OCI-LY7 (cell line): ENCODE results near the gene SLC2A10. TPM values are rescaled to one million over a fixed set of nuclear protein-coding genes. Genes with fewer than 3 reads are reported as not detected.

Source experiments
- BruUV-seq: library from RNA; stranded (reverse); fragments of 400-500 nt; replicated peaks from 2 replicates; lab custom pipeline; 2021; lab: Mats Ljungman, UMichigan
- CTCF ChIA-PET: fragments of 300-600 bp; sonication (Branson Sonifier 250); formaldehyde crosslinking; loops from one replicate; lab custom pipeline; 2022; ENCODE audit warnings: antibody characterized with exemption; ENCODE audit not compliant: unreplicated experiment; lab: Charles Lee
- POLR2A ChIA-PET: fragments of 300-600 bp; sonication (Branson Sonifier 250); formaldehyde crosslinking; loops from one replicate; lab custom pipeline; 2022; ENCODE audit warnings: antibody characterized with exemption; lab: Charles Lee
- DNase-seq: peaks from one replicate; pipeline ENCODE4 v3.0.0-alpha.2; 2015; ENCODE audit warnings: low spot score
- H2AFZ ChIP-seq: fragments of 200-600 bp; sonication (generic), shearing (Covaris generic); 2 replicates; pipeline ENCODE4 v1.6.1; 2014; ENCODE audit warnings: mild to moderate bottlenecking, antibody characterized with exemption, low read length, moderate library complexity
- H3K27ac ChIP-seq: fragments of 200-600 bp; sonication (generic); 2 replicates; pipeline ENCODE4 v1.5.1; 2014; ENCODE audit warnings: mixed run types, low read depth, mild to moderate bottlenecking, moderate library complexity, low read length, inconsistent platforms; ENCODE audit not compliant: poor library complexity, severe bottlenecking
- H3K36me3 ChIP-seq: fragments of 200-600 bp; sonication (generic); 2 replicates; pipeline ENCODE4 v1.6.1; 2014; ENCODE audit warnings: mild to moderate bottlenecking, antibody characterized with exemption, low read length, moderate library complexity, mixed read lengths; ENCODE audit not compliant: insufficient read depth
- H3K4me1 ChIP-seq: fragments of 200-600 bp; sonication (generic); 2 replicates; pipeline ENCODE4 v1.5.1; 2014; ENCODE audit warnings: mild to moderate bottlenecking, low read length; ENCODE audit not compliant: insufficient read depth, poor library complexity, severe bottlenecking
- H3K4me2 ChIP-seq: fragments of 200-600 bp; sonication (generic); 2 replicates; pipeline ENCODE4 v1.6.1; 2014; ENCODE audit warnings: mild to moderate bottlenecking, low read length
- H3K4me3 ChIP-seq: fragments of 200-600 bp; sonication (generic); 2 replicates; pipeline ENCODE4 v1.5.1; 2014; ENCODE audit warnings: mild to moderate bottlenecking, low read depth, low read length; ENCODE audit not compliant: poor library complexity, severe bottlenecking
- H3K79me2 ChIP-seq: fragments of 200-600 bp; sonication (generic); 2 replicates; pipeline ENCODE4 v1.6.1; 2016; ENCODE audit warnings: low read depth, mild to moderate bottlenecking, low read length, moderate library complexity, mixed read lengths; ENCODE audit not compliant: insufficient read depth
- H3K9me2 ChIP-seq: fragments of 200-600 bp; sonication (generic); 2 replicates; pipeline ENCODE4 v1.6.1; 2016; ENCODE audit warnings: mild to moderate bottlenecking, low read length, mixed read lengths; ENCODE audit not compliant: insufficient read depth
- H3K9me3 ChIP-seq: fragments of 200-600 bp; sonication (generic); 2 replicates; pipeline ENCODE4 v1.6.1; 2014; ENCODE audit warnings: mild to moderate bottlenecking, mixed run types, low read length, mixed read lengths
- H4K20me1 ChIP-seq: fragments of 200-600 bp; sonication (generic); 2 replicates; pipeline ENCODE4 v1.6.1; 2014; ENCODE audit warnings: mild to moderate bottlenecking, antibody characterized with exemption, low read length, moderate library complexity, mixed read lengths; ENCODE audit not compliant: insufficient read depth
- EZH2phosphoT487 ChIP-seq: fragments of 200-600 bp; sonication (generic); IDR thresholded peaks from 2 replicates; pipeline ENCODE4 v1.6.1; 2018; ENCODE audit warnings: low read depth, borderline replicate concordance, mild to moderate bottlenecking, mixed run types, antibody characterized with exemption, low read length, moderate library complexity, mixed read lengths
- intact Hi-C: fragments of 100-400 bp; cut with micrococcal nuclease; formaldehyde crosslinking; loops from one replicate; pipeline ENCODE4 v1.10.0; 2022; ENCODE audit not compliant: unreplicated experiment
- total RNA-seq, 2 experiments: library from RNA; depleted of rRNA in 1 of 2; stranded (reverse); fragments of >200 nt in 1 of 2; shearing (Covaris generic) in 1 of 2; gene quantifications; 2 replicates each; pipeline ENCODE4 v1.2.3, GENCODE V29; 2014 to 2022
- TF ChIP-seq, protein P1 (sequence below): fragments of 200-600 bp; sonication (generic); conservative IDR thresholded peaks from 2 replicates; pipeline ENCODE4 v1.5.1; 2014; ENCODE audit warnings: mild to moderate bottlenecking, antibody characterized with exemption, low read length, moderate library complexity, mixed read lengths

SLC2A10 gene
- total RNA-seq, 2 experiments from 2014 or later = not detected

DNA sequence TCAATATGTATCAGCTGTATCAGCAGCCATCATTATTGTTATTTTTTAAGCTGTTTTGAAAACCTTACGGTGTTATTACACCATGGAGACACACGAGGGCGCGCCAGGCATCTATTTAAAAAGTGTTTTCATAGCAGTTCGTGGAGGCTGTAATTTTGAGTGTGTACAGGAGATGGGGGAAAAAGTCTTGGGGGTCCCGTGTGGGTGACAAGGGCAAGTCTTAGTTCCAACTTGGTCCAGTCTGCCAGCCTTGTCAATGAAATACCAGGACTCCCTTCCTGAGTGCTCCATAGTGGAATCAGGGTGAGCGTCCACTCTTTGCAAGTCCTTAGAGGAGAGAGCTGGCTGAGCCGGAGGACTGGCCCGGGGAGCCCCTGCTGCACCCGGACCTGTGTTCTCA is 43.3 kb downstream of the SLC2A10 start:
- intact Hi-C loops = loop anchor here (5.0 kb wide), 1 partner anchor 630 kb away; no protein-coding TSS in a partner anchor
- BruUV-seq = no TSS peak
- DNase-seq = peak; percentile 75

DNA sequence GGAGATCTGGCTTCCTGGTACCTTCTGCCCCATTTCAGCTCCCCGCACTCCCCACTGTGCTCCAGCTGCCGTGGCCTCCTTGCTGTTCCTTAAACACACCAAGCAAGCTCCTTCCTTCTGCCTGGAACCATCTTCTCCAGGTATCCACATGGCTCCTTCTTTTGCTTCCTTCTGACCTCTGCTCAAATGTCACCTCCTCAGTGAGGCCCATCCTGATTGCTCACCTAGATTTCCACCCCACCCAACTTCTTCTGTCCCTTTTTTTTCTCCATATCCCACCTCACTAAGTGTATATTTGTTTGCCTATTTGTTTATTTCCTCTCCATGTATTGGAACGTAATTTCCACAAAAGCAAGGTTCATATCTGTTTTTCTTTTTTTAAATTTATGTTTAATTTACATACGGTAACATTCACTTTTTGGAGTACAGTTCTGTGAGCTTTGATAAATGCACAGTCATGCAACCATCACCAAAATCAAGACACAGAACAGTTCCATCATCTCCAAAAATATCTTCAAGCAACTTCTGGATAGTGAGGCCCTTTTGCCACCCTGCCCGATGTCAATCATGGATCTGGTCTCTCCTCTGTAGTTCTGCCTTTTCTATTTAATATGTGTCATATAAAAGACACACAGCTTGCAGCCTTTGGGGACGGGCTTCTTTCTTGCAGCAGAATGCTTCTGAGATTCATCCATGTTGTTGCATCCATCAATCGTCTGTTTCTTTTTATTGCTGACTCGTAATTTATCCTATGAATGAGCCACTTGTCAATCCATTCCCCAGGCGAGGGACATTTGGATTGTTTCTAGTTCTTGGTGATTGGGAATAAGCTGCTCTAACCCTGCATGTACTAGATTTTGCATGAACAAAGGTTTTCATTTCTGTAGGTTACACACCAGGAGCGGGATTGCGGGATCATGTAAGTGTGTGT is 46.3 kb downstream of the SLC2A10 start:
- H3K27ac ChIP-seq = no peak overlapping the region
- no peaks in the 10 kb centered on the region for H3K9me2 ChIP-seq
- H4K20me1 ChIP-seq = no peaks in the 10 kb centered on the region
- DNase-seq = no peak
- intact Hi-C loops = no loop called here
- TF ChIP-seq, protein P1, sequence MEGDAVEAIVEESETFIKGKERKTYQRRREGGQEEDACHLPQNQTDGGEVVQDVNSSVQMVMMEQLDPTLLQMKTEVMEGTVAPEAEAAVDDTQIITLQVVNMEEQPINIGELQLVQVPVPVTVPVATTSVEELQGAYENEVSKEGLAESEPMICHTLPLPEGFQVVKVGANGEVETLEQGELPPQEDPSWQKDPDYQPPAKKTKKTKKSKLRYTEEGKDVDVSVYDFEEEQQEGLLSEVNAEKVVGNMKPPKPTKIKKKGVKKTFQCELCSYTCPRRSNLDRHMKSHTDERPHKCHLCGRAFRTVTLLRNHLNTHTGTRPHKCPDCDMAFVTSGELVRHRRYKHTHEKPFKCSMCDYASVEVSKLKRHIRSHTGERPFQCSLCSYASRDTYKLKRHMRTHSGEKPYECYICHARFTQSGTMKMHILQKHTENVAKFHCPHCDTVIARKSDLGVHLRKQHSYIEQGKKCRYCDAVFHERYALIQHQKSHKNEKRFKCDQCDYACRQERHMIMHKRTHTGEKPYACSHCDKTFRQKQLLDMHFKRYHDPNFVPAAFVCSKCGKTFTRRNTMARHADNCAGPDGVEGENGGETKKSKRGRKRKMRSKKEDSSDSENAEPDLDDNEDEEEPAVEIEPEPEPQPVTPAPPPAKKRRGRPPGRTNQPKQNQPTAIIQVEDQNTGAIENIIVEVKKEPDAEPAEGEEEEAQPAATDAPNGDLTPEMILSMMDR = no peak
- no TSS peak for BruUV-seq
- no peak overlapping the region for H3K4me2 ChIP-seq
- H3K4me3 ChIP-seq = no peak overlapping the region
- peaks cover 35% of the 10 kb centered on the region for H3K4me1 ChIP-seq
- H3K36me3 ChIP-seq = no peaks in the 10 kb centered on the region
- CTCF ChIA-PET = no interaction called here
- H2AFZ ChIP-seq = no peak overlapping the region
- POLR2A ChIA-PET = interaction anchor here (0.6 kb wide), 1 partner anchor 1664 kb away, joined by 4 read pairs; no protein-coding TSS in a partner anchor
- no peaks in the 10 kb centered on the region for H3K9me3 ChIP-seq
- H3K79me2 ChIP-seq = no peaks in the 10 kb centered on the region

More for the DNA sequence above, 43.3 kb downstream of the SLC2A10 start:
- Histone ChIP-seq H3K36me3 (no peaks in the 10 kb centered on the region), H2AFZ (no peak overlapping the region), H3K4me1 (peaks cover 14% of the 10 kb centered on the region), H3K4me3 (no peak overlapping the region), H3K9me2 (no peaks in the 10 kb centered on the region), H3K4me2 (no peak overlapping the region), H3K27ac (no peak overlapping the region), H3K9me3 (no peaks in the 10 kb centered on the region), H4K20me1 (no peaks in the 10 kb centered on the region), H3K79me2 (no peaks in the 10 kb centered on the region)
- TF ChIP-seq EZH2phosphoT487 = no peak
- TF ChIP-seq, protein P1 = peak; percentile 92
- ChIA-PET POLR2A (no interaction called here), CTCF (no interaction called here)

DNA sequence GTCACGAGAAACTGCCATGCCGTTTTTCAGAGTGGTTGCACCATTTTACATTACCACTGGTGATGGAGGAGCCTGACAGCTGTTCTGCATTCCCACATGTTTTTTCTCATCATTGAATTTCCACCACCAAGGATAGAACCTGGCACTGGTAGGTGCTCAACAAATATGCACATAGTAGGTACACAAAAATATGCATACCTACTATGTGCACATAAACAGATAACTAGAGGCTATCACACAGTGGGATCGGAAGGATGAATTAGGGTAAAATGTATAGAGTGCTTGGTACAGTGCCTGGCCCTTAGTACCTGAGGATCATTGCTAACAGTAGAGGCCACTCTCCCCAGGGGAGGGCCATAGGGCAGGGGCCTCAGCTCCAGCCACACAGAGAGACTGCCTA is 47.0 kb downstream of the SLC2A10 start:
- no peaks in the 10 kb centered on the region for H3K36me3 ChIP-seq
- no peaks in the 10 kb centered on the region for H3K79me2 ChIP-seq
- peaks cover 38% of the 10 kb centered on the region for H3K4me1 ChIP-seq
- CTCF ChIA-PET = no interaction called here
- no peaks in the 10 kb centered on the region for H4K20me1 ChIP-seq
- H3K4me3 ChIP-seq = no peak overlapping the region
- TF ChIP-seq, protein P1 = no peak
- TF ChIP-seq EZH2phosphoT487 = no peak
- BruUV-seq = no TSS peak
- DNase-seq = no peak
- no peak overlapping the region for H3K4me2 ChIP-seq
- no peak overlapping the region for H2AFZ ChIP-seq
- H3K27ac ChIP-seq = no peak overlapping the region
- no peaks in the 10 kb centered on the region for H3K9me2 ChIP-seq
- intact Hi-C loops = no loop called here
- no peaks in the 10 kb centered on the region for H3K9me3 ChIP-seq
- POLR2A ChIA-PET = interaction anchor here (0.6 kb wide), 1 partner anchor 1663 kb away, joined by 4 read pairs; no protein-coding TSS in a partner anchor
